GM12872 (cell line): ENCODE results near the gene CCHCR1.

ENCODE experiments used
- TF ChIP-seq, protein P1 (sequence below): IDR thresholded peaks from 3 replicates; pipeline ENCODE4 v1.5.1; 2011; ENCODE audit warnings: low read depth, mild to moderate bottlenecking, low read length, moderate library complexity; ENCODE audit not compliant: insufficient read depth

Gene CCHCR1

DNA sequence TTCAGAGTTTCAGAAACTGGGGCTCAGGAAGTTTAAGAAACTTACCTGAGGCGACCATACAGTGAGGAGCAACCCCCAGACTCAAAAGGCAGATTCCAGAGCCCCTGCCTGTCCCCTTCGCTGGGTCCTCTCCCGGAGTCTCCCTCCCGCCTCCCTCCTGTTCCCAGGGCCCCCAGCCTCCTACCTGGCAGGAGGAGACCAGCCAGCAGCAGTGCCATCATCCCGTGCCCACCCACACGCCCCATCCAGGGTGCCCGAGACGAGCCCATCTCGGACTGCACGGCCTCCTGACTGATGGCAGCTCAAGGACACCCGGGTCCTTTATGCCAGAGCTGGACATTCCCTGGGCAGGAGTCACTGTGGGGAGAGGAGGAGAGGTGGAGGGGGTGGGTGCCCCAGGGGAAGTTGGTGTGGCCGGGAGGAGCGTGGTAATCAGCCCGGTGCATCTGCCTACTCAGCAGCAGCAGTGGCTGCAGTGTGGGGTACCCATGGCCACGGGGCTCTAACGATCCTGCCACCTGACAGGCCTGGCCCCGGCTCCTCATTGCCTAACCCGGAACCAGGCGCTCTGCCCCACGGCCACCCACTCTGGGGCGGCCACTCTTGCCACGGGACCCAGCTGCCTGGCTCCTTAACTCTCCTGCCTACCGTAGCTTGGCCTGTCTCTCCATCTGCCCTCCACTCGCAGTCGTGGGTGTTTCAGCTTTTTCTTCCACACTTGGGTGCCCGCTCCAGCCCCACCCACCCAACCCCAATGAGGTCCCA, 37.3 kb downstream of the CCHCR1 start, which contains the start of gene CDSN:
CDSN (minus strand) TSS at position 296 of the 765 bp plus-strand sequence; CDS start at position 269, 27 bp downstream.
- TF ChIP-seq, protein P1, sequence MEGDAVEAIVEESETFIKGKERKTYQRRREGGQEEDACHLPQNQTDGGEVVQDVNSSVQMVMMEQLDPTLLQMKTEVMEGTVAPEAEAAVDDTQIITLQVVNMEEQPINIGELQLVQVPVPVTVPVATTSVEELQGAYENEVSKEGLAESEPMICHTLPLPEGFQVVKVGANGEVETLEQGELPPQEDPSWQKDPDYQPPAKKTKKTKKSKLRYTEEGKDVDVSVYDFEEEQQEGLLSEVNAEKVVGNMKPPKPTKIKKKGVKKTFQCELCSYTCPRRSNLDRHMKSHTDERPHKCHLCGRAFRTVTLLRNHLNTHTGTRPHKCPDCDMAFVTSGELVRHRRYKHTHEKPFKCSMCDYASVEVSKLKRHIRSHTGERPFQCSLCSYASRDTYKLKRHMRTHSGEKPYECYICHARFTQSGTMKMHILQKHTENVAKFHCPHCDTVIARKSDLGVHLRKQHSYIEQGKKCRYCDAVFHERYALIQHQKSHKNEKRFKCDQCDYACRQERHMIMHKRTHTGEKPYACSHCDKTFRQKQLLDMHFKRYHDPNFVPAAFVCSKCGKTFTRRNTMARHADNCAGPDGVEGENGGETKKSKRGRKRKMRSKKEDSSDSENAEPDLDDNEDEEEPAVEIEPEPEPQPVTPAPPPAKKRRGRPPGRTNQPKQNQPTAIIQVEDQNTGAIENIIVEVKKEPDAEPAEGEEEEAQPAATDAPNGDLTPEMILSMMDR: no peak

DNA sequence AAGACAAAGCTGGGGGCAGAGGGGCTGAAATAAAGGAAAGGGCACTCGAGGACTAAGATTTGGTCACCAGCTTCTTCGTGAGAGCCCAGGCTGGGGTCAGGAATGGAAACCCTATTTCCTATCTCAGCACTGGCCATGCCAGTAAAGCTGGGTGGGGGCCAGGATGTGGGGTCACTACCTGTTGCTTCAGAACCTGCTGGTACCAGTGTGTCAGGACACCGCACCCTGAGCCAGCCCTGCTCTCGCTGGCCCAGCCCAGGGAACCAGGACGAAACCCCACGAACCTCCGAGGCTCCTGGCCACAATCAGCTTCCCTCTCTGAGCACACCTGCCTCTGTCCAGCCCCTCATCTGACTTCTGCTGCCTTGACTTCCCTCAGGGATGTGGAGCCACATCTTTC, 39.4 kb downstream of the CCHCR1 start:
- TF ChIP-seq, protein P1: no peak

DNA sequence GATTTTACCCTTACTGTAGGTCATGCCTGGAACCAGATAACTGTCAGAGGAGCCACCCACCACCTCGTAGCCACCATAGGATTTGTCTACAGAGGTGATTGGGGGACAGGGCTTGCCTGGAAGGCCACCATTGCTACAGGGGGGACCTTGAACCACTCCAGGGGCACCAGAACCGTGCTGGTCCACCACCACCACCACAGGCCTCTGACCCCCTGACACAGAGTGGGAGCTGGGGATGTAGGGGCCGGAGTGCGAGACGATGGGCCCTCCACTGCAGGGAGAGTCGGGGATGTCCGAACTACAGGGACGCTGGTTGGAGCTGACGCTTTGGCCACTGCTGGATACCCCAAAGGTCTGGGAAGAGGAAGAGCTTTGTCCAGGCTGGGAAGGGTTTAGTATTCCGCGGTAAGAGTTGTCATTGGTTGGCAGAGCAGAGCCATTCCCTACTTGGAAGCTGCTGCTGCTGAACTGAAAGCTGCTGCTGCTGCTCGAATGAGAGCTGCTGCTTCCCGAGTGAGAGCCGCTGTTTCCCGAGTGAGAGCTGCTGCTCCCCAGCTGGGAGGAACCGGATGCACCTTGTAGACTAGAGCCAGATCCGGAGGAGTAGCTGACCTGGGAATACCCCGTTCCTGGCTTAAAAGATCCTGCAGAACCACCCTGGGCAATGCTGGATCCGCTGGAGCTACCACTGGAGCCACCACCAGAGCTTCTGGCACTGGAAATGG, 40.8 kb downstream of the CCHCR1 start:
- TF ChIP-seq, protein P1: no peak

DNA sequence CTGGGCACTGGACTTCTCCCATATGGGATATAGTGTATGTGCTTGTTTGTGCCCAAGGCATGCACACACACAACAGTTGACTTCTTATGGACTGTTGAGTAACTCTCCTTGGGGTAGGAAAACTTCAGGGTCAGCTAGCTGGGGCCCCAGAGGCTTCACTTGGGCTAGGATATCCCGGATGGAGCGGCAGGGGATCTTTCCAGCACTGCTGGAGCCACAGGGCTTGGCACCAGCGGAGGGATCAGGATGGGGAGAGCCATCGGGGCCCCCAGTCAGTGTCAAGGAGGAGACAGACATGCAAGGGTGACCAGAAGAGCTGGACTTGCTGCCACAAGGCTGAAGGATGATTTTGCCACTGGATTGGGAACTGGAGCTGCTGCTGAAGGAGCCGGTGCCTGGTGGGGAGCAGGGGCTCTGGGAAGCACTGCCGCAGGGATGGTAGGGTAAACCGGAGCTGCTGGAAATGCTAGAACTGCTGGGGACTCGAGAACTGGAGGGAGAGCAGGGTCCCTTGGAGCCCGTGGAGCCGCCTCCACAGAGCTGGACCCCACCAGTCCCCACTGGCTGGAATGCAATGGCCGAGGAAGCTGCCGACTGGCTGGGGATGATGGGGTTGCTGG, 41.6 kb downstream of the CCHCR1 start:
- TF ChIP-seq, protein P1: no peak

DNA sequence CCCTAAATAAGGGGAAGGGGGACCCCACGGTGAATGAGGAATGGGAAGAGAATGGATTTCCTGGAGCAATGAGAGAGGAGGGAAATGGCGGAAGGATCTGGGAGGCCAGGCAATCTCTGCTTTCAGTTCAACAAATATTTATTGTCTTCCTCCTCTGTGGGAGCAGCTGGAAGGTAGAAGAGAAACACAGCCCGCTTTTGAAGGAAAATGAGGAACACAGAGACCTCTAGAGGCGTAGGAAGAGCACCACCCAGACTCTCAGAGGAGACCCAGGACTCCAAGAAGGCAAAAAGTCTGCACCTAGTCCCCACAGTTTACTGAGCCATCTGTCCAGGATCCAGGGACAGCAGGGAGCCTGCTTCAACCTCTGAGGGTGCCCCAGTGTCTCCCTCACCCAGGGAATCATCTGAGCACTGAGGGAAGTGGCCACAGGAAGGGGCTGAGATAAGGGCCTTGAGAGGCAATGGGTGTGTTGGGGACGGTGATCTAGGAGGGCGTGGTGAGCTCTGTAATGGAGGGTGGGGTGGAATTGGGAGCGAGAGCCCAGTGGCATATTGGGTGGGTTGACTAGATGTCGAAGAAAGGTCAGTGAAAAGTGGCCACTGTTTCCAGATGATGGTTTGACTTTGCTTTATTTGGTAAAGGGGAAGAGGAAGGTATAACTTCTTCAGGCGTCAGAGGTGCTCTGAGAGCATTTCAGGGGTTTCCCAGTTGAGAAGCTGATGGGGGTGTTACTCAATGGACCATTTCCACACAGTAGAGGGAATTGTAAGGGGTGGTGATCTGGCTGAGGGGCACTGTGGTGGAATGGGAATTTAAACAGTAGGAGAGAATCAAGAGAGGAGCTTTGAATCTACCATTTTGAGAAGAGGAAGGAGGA, 42.4 kb downstream of the CCHCR1 start:
- TF ChIP-seq, protein P1: no peak; the same call in 2 of the 3 replicates

DNA sequence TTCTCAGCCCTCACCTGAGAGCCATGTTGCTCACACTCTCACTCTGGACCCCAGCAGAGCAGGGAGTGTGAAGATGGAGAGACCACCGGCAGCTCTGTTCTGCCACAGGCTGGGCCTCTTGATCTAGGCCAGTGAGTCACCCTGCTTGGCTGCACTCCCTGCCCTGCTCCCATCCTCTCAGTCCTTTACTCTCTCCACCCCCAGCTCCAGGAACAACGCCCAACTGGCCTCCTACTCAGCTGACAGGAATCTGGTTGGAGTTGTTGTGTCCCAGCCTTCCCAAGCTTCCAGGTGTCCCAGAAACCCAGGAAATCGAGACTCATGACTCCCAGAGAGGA, 43.1 kb downstream of the CCHCR1 start, which contains the start of gene PSORS1C1:
PSORS1C1 (plus strand) TSS at position 260 of the 338 bp plus-strand sequence. CDS start 14,833 bp downstream, outside the sequence.
- TF ChIP-seq, protein P1: no peak
